ENCODE data around the gene TIMM50. TPM values are rescaled to one million over a fixed set of nuclear protein-coding genes. Genes with fewer than 3 reads are reported as not detected.
A peak's percentile ranks its signal among the peaks of the same experiment; 100 is the strongest.

TIMM50 gene
- total RNA-seq: 100 to 1,000 TPM; 103 to 107 TPM

DNA sequence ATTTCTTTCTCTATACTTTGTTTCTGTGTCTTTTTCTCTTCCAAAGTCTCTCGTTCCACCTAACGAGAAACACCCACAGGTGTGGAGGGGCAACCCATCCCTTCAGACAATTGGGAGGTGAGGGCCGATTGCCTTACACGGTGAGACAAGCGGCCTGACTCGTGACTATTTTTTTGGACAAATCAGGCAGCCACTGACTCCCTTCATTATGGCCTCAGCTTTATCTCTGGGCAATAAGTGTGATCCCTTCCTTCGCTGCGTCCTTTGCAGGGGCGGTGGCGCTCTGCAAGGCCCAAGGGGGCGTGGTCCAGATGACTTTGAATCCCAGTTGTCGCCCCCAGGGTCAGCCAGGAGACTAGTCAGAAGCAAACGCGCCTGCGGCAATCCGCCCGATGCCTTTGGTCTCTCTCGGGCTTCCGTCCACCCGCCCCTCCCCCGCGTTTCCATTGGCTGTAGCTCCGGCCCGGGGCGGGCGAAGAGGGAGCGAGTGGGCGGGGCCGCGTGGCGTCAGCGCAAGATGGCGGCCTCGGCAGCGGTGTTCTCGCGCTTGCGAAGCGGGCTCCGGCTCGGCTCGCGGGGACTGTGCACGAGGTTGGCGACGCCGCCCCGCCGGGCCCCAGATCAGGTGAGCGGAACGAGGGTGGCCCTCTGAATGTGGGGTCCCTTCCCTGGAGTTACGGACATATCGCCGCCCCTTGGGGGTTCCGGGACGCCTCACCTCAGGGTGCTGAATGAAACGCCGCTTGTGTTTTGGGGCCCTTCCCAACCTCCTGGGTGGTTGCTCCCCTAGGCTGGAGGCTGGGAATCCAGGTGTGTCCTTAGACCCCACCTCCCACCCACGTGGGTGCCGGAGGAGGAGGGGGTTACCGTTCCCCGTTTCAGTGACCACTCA lies at the start of gene TIMM50:
Gene TIMM50, plus strand, starts transcription at position 502 of the 892 bp plus-strand sequence. Its CDS starts 16 bp downstream, at position 518.
- Mint-ChIP-seq H3K4me1 (ENCODE audit: low read depth) (peaks cover 27% of the 10 kb centered on the region), H3K27ac (peak within 1 kb of the TSS; percentile 90), H3K36me3 (ENCODE audit: low read depth) (peaks cover 16% of the 10 kb centered on the region), H3K9me3 (no peaks in the 10 kb centered on the region), H3K27me3 (ENCODE audit: low read depth) (no peaks in the 10 kb centered on the region), H3K4me3 (peak within 1 kb of the TSS; percentile 92)
- CTCF ChIA-PET: no interaction called here
- DNase-seq: peak; percentile 99
- intact Hi-C loops (cut with micrococcal nuclease): loop anchor here (1.0 to 2.0 kb wide), 3 partner anchors 35 to 89 kb away; partner anchors contain the start of genes EID2B, MED29, PAF1 and SUPT5H

DNA sequence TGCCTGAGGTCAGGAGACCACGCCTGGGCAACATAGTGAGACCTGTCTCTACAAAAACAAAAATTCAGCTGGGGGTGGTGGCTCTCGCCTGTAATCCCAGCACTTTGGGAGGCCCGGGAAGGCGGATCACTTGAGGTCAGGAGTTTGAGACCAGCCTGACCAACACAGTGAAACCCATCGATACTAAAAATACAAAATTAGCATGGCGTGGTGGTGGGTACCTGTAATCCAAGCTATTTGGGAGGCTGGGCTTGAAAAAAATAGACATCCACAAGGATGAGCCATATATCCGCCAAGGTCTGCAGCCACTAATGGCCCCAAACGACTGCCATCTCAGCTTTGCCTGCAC lies 48.0 kb upstream of the TIMM50 start:
- no peak for DNase-seq
- Mint-ChIP-seq H3K27me3 (ENCODE audit: low read depth) (no peaks in the 10 kb centered on the region), H3K4me3 (peak overlapping the region; percentile 33), H3K36me3 (ENCODE audit: low read depth) (peaks cover 41% of the 10 kb centered on the region), H3K4me1 (ENCODE audit: low read depth) (peaks cover 54% of the 10 kb centered on the region), H3K9me3 (no peaks in the 10 kb centered on the region), H3K27ac (peak overlapping the region; percentile 70)
- CTCF ChIA-PET: interaction anchor here (1.4 kb wide), 1 partner anchor 108 kb away, joined by 3 read pairs; no protein-coding TSS in a partner anchor
- intact Hi-C loops (cut with micrococcal nuclease): no loop called here

DNA sequence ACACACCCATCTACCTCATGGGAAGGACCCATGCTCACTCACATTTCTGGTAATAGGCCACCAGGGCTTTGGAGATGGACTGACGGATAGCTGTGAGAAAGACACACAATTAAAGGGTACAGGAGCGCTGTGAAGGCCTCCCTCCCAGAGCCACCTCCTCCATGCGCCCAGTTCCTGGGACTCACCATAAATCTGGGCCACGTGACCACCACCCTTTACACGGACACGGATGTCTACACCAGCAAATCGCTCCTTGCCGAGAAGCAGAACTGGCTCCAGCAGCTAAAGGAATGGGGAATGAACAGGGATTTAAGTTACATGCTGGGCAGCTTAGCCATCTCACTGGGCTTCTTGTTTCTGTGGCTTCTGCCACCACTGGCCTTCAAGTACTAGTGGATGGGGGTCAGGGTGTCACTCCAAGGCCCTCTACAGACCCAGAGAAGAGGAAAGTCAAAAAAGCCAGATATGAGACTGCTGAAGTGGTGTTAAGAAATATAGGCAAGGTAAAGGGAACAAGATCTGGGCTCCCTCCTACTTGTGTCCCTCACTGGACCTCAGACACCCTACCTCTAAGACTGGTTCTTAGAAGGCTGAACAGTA lies 47.1 kb upstream of the TIMM50 start:
- Mint-ChIP-seq H3K27me3 (ENCODE audit: low read depth) (no peaks in the 10 kb centered on the region), H3K9me3 (no peaks in the 10 kb centered on the region), H3K4me1 (ENCODE audit: low read depth) (peaks cover 54% of the 10 kb centered on the region), H3K27ac (peak overlapping the region; percentile 99), H3K4me3 (peak overlapping the region; percentile 99), H3K36me3 (ENCODE audit: low read depth) (peaks cover 41% of the 10 kb centered on the region)
- DNase-seq: no peak
- CTCF ChIA-PET: interaction anchor here (1.2 kb wide), 1 partner anchor 42 kb away, joined by 3 read pairs; no protein-coding TSS in a partner anchor
- intact Hi-C loops (cut with micrococcal nuclease): no loop called here

DNA sequence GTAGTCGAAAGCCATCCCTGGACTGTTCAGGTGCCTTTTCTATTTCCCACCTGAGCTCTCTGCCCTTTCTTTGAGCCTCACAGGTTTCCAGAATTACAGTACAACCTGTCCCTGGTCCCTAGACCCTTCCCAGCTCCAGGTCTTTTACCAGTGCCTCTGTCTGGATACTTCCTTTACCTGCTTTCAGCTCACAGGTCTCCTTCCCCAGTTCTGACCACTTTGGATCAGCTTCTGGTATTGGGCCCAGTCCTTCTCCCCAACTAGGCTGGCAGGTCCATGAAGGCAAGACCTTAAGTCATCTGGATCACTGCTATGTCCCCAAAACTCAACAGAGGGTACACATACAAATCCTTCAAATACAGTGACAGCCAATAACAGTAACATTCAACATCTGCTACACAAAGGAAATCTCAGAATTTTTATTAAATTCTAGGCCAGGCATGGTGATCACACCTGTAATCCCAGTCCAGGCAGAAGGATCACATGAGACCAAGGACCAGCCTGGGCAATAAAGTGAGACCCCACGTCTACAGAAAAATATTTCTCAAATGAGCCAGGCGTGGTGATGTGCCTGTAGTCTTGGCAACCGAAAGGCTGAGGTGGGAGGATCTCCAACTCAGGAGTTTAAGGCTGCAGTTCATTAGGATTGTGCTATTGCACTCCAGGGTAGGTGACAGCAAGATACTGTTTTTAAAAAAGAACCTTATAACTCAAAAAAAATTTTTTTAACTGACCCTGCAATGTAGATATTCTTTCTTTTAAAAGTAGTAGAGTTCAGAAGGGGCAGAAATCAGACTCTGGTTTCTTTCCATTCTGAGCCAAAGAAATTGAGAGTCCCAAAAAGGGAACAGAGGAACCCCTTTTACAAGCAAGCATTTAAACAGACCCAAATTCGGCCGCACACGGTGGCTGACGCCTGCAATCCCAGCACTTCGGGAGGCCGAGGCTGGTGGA lies 46.2 kb upstream of the TIMM50 start:
- no peaks in the 10 kb centered on the region for H3K27me3 Mint-ChIP-seq (ENCODE audit: low read depth)
- peak overlapping the region; percentile 99 for H3K27ac Mint-ChIP-seq
- H3K4me3 Mint-ChIP-seq: peak overlapping the region; percentile 99
- no peak for DNase-seq
- no peaks in the 10 kb centered on the region for H3K9me3 Mint-ChIP-seq
- CTCF ChIA-PET: interaction anchor here (0.6 to 1.8 kb wide), 5 partner anchors 11 to 99 kb away, joined by 3 to 13 read pairs (median 7); partner anchors contain the start of genes EID2B, PLEKHG2 and SUPT5H
- peaks cover 54% of the 10 kb centered on the region for H3K4me1 Mint-ChIP-seq (ENCODE audit: low read depth)
- peaks cover 41% of the 10 kb centered on the region for H3K36me3 Mint-ChIP-seq (ENCODE audit: low read depth)
- intact Hi-C loops (cut with micrococcal nuclease): no loop called here

DNA sequence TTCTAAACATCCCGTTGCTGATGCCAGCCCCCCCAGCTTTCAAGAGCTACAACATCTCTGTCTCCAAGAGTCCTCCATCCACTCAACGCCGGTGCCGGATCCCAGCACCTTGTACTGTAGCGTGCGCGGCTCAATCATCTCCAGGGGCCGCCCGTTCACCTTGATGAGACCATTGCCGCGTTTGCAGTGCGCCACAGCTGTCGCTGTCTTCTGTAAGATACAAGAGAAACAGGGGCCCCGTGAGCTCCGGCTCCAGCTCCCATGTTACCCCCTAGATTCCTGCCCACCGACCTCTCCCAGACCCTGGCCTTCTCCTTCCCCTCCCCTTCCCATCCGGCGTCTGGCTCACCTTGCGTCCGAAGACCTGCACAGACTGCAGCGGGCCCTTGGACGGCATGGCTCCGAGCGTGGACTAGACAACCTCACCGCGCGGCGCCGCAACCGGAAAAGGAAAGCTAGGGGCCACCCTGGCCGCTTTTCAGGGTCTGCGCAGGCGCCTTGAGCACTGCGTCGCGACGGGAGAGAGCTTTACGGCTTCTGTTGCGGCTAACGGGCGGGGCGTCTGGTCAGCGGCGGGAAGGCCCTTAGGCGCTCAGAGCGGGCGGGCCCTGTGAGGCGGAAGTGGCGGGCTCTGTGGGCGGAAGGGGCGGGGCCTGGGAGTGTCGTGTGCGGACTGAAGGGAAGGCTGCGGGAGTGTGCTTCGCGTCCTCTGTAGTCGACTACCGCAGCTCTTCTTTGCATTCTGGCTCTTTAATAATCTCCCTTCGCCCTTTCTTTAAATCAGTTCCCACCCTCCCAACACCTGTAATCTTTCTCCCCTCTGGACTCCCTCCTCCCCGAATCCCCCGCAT lies 44.9 kb upstream of the TIMM50 start, which contains the start of gene RPS16:
Gene RPS16, minus strand, starts transcription at position 451 of the 851 bp plus-strand sequence. Its CDS starts 54 bp downstream, at position 397.
- Mint-ChIP-seq H3K27me3 (ENCODE audit: low read depth) (no peaks in the 10 kb centered on the region), H3K4me1 (ENCODE audit: low read depth) (peaks cover 54% of the 10 kb centered on the region), H3K4me3 (peak within 1 kb of the TSS; percentile 99), H3K36me3 (ENCODE audit: low read depth) (peaks cover 41% of the 10 kb centered on the region), H3K9me3 (no peaks in the 10 kb centered on the region), H3K27ac (peak within 1 kb of the TSS; percentile 99)
- intact Hi-C loops (cut with micrococcal nuclease): loop anchor here (1.0 to 2.0 kb wide), 4 partner anchors 10 to 93 kb away; partner anchors contain the start of genes MED29, PAF1, PLEKHG2 and SAMD4B
- CTCF ChIA-PET: interaction anchor here (0.5 to 1.8 kb wide), 8 partner anchors 10 to 1061 kb away, joined by 3 to 13 read pairs (median 6); partner anchors contain the start of genes EID2B, PLEKHG2, PSMD8 and SUPT5H
- peak; percentile 99 for DNase-seq

DNA sequence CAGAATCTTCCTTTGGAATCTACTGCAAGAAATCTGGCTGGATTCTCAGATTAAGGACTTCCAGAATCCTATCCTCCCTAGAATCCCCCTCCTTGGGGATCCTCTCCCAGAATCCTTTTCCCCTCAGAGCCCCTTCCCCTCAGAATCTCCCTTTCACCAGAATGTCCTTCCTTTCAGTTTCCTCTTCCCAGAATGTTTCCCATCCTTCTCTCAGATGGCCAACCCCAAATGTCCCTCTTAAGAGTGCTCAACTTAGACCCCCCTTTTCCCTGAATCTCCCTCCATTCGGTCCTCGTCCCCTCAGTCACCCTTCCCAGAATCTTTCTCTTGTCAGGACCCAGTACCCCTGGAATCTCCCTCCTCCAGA lies 44.3 kb upstream of the TIMM50 start:
- no peaks in the 10 kb centered on the region for H3K9me3 Mint-ChIP-seq
- peak overlapping the region; percentile 99 for H3K27ac Mint-ChIP-seq
- H3K36me3 Mint-ChIP-seq (ENCODE audit: low read depth): peaks cover 36% of the 10 kb centered on the region
- CTCF ChIA-PET: interaction anchor here (0.5 to 1.8 kb wide), 8 partner anchors 9 to 1062 kb away, joined by 3 to 13 read pairs (median 6); partner anchors contain the start of genes EID2B, PLEKHG2, PSMD8 and SUPT5H
- peak overlapping the region; percentile 99 for H3K4me3 Mint-ChIP-seq
- intact Hi-C loops (cut with micrococcal nuclease): loop anchor here (1.0 to 2.0 kb wide), 4 partner anchors 9 to 94 kb away; partner anchors contain the start of genes MED29, PAF1, PLEKHG2 and SAMD4B
- H3K27me3 Mint-ChIP-seq (ENCODE audit: low read depth): no peaks in the 10 kb centered on the region
- no peak for DNase-seq
- peaks cover 50% of the 10 kb centered on the region for H3K4me1 Mint-ChIP-seq (ENCODE audit: low read depth)

DNA sequence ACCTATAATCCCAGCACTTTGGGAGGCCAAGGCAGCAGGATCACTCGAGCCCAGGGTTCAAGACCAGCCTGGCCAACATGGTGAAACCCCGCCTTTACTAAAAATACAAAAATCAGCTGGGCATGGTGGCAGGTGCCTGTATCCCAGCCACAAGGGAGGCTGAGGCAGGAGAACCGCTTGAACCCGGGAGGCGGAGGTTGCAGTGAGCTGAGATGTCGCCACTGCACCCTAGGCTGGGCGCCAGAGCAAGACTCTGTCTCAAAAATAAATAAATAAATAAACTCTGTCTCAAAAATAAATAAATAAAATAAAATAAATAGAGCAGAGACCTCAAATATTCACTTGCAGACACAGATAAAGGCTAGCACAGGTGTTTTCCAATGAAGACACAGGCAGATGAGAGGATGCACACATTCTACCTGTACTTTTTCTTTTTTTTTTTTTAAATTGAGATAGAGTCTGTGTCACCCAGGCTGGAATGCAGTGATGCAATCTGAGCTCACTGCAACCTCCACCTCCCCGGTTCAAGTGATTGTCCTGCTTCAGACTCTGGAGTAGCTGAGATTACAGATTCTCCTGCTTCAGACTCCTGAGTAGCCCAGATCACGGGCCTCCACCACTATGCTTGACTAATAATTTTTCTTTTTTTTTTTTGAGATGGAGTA lies 42.2 kb upstream of the TIMM50 start:
- no peaks in the 10 kb centered on the region for H3K27me3 Mint-ChIP-seq (ENCODE audit: low read depth)
- H3K36me3 Mint-ChIP-seq (ENCODE audit: low read depth): peaks cover 27% of the 10 kb centered on the region
- DNase-seq: no peak
- H3K4me1 Mint-ChIP-seq (ENCODE audit: low read depth): peaks cover 36% of the 10 kb centered on the region
- no peak overlapping the region for H3K4me3 Mint-ChIP-seq
- CTCF ChIA-PET: interaction anchor here (0.6 to 4.1 kb wide), 7 partner anchors 12 to 234 kb away, joined by 3 to 61 read pairs (median 4); partner anchors contain the start of gene EID2B
- intact Hi-C loops (cut with micrococcal nuclease): no loop called here
- no peaks in the 10 kb centered on the region for H3K9me3 Mint-ChIP-seq
- H3K27ac Mint-ChIP-seq: no peak overlapping the region

DNA sequence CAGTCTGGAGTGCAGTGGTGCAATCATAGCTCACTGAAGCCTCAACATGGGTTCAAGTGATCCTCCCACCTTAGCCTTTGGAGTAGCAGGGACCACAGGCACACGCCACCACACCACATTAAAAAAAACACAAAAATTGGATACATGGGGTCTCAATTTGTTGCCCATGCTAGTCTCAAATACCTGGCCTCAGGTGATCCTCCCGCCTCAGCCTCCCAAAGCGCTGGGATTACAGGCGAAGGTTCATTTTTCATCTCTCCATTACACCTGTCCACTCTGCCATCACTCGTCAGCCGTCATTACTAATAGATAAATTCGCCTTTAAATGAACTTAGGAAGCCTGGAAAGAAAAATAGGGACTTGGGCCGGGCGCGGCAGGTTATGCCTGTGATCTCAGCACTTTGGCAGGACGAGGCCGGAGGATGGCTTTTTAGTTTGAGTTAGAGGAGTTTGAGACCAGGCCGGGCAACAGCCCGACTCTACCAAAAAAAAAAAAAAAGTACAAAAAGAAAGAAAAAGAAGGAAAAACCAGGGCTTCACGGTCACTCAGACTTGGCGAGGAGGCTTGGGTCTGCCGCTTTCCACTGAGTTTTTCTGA lies 35.9 kb upstream of the TIMM50 start:
- no peak for DNase-seq
- Mint-ChIP-seq H3K9me3 (no peaks in the 10 kb centered on the region), H3K27me3 (ENCODE audit: low read depth) (no peaks in the 10 kb centered on the region), H3K4me3 (peak overlapping the region; percentile 99), H3K27ac (peak overlapping the region; percentile 96), H3K4me1 (ENCODE audit: low read depth) (peaks cover 46% of the 10 kb centered on the region), H3K36me3 (ENCODE audit: low read depth) (peaks cover 36% of the 10 kb centered on the region)
- CTCF ChIA-PET: interaction anchor here (0.6 to 4.1 kb wide), 4 partner anchors 9 to 106 kb away, joined by 3 to 13 read pairs (median 4); partner anchors contain the start of gene RPS16
- intact Hi-C loops (cut with micrococcal nuclease): loop anchor here (1.0 to 10.0 kb wide), 7 partner anchors 8 to 550 kb away; partner anchors contain the start of genes EID2, FBL, PLEKHG2 and TIMM50

DNA sequence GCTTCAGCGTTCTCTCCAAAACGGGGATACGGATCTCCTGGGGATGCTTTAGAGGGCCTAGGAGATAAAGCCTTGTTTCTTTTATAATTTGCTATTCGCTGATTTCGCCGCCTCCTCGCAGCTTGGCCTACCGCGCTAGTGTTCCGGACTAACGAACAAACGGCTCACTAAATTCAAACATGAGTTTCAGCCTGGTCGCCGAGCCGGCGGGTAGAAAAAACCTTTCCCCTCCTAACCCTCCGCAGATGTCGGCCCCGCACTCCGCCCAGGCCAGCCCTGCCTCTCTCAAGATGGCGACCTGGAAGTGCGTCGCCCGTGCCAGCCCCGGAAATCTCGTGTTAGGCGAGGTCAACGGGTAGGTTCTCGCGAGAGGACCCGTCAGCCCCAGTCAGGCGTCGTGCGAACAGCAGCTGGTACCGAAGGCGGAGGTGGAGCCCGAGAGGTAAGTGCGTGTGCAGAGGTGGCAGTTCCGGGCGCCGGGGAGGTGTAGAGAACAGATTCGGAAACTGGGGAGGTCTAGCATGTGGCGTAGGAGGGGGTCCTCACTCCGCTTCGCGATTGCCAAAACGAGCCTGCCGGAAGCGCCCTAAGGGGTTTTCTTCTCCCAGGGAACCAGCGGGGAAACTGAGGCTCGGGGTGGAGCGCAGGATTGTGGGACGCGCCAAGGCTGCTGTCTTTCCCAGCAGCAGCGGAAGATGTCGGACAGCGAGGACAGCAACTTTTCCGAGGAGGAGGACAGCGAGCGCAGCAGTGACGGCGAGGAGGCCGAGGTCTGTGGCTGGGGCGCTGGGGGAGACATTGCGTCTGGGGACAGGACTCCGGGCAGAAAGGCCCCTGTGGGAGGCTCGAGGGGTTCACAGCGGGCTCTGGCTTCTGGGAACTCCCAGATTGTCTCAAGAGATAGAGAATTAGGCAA lies 35.2 kb upstream of the TIMM50 start, which contains the start of gene SUPT5H:
Gene SUPT5H, plus strand, starts transcription at position 387 of the 916 bp plus-strand sequence. Its CDS starts 309 bp downstream, at position 696.
- Mint-ChIP-seq H3K4me1 (ENCODE audit: low read depth) (peaks cover 48% of the 10 kb centered on the region), H3K27me3 (ENCODE audit: low read depth) (no peaks in the 10 kb centered on the region), H3K27ac (peak within 1 kb of the TSS; percentile 96), H3K9me3 (no peaks in the 10 kb centered on the region), H3K36me3 (ENCODE audit: low read depth) (peaks cover 36% of the 10 kb centered on the region), H3K4me3 (peak within 1 kb of the TSS; percentile 99)
- intact Hi-C loops (cut with micrococcal nuclease): loop anchor here (1.0 to 10.0 kb wide), 7 partner anchors 9 to 549 kb away; partner anchors contain the start of genes EID2, FBL, PLEKHG2 and TIMM50
- DNase-seq: peak; percentile 99
- CTCF ChIA-PET: interaction anchor here (0.6 to 4.1 kb wide), 3 partner anchors 10 to 105 kb away, joined by 3 to 13 read pairs (median 5); partner anchors contain the start of gene RPS16
